Measurements from ENCODE around the gene MVB12B.

DNA sequence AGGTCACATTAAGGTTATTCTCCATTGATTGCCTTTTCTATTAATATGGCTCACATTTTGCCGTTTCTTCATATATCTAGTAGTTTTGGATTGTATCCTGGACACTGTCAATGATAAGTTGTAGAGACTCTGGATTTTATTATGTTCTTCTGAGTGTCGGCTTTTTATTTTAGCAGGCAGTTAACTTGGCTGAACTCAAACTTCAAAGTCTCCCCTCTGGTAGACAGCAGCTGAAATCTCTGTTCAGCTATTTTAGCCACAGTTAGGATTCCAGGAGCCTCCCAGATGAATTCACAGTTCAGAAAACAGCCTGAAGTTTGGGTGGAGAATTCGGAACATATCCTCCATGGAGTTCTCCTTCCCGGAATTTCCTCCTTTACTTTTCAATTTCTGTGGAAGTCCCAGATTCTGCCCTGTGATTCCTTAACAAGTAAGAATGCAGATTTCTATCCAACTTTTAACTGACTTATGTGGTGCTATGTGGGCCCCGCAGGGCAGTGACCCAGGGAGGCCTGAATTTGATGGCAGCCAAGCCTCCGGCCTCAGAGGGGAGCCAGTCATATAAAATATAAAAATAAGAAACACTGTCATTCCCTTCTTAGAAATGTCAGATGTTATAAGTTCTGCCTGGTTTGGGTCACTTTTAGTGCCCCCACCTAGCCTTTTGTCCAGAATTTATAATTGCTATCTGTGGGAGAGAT lies 39.3 kb upstream of the MVB12B start:
- no peak for TF ChIP-seq EZH2phosphoT487 (IDR thresholded peaks at IDR 0.05; ENCODE audit: low read depth)
- TF ChIP-seq, protein P1, sequence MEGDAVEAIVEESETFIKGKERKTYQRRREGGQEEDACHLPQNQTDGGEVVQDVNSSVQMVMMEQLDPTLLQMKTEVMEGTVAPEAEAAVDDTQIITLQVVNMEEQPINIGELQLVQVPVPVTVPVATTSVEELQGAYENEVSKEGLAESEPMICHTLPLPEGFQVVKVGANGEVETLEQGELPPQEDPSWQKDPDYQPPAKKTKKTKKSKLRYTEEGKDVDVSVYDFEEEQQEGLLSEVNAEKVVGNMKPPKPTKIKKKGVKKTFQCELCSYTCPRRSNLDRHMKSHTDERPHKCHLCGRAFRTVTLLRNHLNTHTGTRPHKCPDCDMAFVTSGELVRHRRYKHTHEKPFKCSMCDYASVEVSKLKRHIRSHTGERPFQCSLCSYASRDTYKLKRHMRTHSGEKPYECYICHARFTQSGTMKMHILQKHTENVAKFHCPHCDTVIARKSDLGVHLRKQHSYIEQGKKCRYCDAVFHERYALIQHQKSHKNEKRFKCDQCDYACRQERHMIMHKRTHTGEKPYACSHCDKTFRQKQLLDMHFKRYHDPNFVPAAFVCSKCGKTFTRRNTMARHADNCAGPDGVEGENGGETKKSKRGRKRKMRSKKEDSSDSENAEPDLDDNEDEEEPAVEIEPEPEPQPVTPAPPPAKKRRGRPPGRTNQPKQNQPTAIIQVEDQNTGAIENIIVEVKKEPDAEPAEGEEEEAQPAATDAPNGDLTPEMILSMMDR (IDR thresholded peaks at IDR 0.05; ENCODE audit: low read depth, low read length): no peak

Data from OCI-LY3 (cell line).